MCF 10A (cell line): ENCODE results near the gene EEF1AKMT2. TPM values are rescaled to one million over a fixed set of nuclear protein-coding genes. Genes with fewer than 3 reads are reported as not detected.

Experiments used
- BruUV-seq: library from RNA; stranded (reverse); fragments of 400-500 nt; replicated peaks from 2 replicates; lab custom pipeline; 2021; lab: Mats Ljungman, UMichigan
- CTCF ChIA-PET: fragments of 300-600 bp; sonication (Branson Sonifier 250); formaldehyde crosslinking; extraction: SDS; loops from one replicate; lab custom pipeline; 2021; ENCODE audit warnings: antibody characterized with exemption, inconsistent platforms; lab: Yijun Ruan, JAX
- POLR2A ChIA-PET: fragments of 300-600, 350-650 bp; sonication (Branson Sonifier 250); formaldehyde crosslinking; extraction: SDS; loops from one replicate; lab custom pipeline; 2020; ENCODE audit warnings: antibody characterized with exemption, inconsistent platforms; lab: Yijun Ruan, JAX
- DNase-seq: peaks from one replicate; pipeline ENCODE4 v3.0.0-alpha.2; 2018; ENCODE audit not compliant: unreplicated experiment
- H3K27ac Mint-ChIP-seq: one replicate; pipeline ENCODE4 v1.8.0; 2022; ENCODE audit warnings: mild to moderate bottlenecking, low read depth, mixed read lengths; ENCODE audit not compliant: unreplicated experiment
- H3K27me3 Mint-ChIP-seq: one replicate; pipeline ENCODE4 v1.8.0; 2022; ENCODE audit warnings: mixed read lengths; ENCODE audit not compliant: insufficient read depth, unreplicated experiment
- H3K36me3 Mint-ChIP-seq: one replicate; pipeline ENCODE4 v1.8.0; 2022; ENCODE audit warnings: mild to moderate bottlenecking, moderate library complexity, mixed read lengths; ENCODE audit not compliant: insufficient read depth, unreplicated experiment
- H3K4me1 Mint-ChIP-seq: one replicate; pipeline ENCODE4 v1.8.0; 2022; ENCODE audit warnings: mixed read lengths; ENCODE audit not compliant: insufficient read depth, unreplicated experiment
- H3K4me3 Mint-ChIP-seq: one replicate; pipeline ENCODE4 v1.8.0; 2022; ENCODE audit warnings: mild to moderate bottlenecking, moderate library complexity, mixed read lengths; ENCODE audit not compliant: unreplicated experiment
- H3K9me3 Mint-ChIP-seq: one replicate; pipeline ENCODE4 v1.8.0; 2022; ENCODE audit warnings: mixed read lengths; ENCODE audit not compliant: unreplicated experiment
- intact Hi-C: fragments of 100-400 bp; cut with micrococcal nuclease; formaldehyde crosslinking; loops from 2 replicates; pipeline ENCODE4 v1.14.1; 2022
- total RNA-seq: library from RNA; stranded (reverse); gene quantifications from 2 replicates; pipeline ENCODE4 v1.2.3, GENCODE V29; 2022
- TF ChIP-seq, protein P1 (sequence below): fragments of 200-600 bp; IDR thresholded peaks from one replicate; pipeline ENCODE4 v1.8.0; 2022; ENCODE audit warnings: antibody characterized with exemption, mild to moderate bottlenecking; ENCODE audit not compliant: unreplicated experiment

EEF1AKMT2 gene
- total RNA-seq, 1 experiment from 2014 or later = 17.5 TPM

DNA sequence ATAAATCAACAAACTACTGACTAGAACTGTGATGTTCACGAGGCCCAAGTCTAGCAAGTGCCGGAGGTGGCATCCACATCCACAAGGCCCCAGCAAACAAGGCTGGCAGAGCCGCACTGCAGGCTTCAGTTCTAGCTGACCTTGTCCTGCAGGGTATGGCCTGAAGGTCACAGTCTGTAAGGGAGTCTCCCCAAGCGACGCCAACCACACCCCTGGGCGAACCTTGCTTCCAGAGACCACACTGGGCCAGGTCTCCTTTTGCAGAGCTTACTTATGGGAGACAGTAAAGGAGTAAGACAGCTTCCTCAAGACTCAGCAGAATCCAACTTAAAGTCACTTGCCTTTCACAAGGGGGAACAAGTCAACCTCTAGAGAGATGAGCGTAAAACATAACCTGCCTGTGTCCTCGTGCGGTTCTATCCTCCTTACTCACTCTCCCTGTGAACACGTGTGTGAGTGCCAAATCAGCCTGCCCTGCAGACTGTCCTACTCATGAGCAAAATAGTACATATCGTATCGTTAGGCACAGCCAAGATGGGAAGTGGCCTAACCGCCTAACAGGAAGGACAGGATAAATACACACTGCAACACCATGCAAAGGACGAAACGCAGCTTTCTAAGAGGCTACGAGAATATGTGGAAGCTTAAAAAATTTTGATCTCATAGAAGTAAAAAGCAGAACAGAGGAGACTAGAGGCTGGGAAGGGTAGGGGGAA, 70.2 kb downstream of the EEF1AKMT2 start:
- H3K36me3 Mint-ChIP-seq = peaks cover 22% of the 10 kb centered on the region
- TF ChIP-seq, protein P1, sequence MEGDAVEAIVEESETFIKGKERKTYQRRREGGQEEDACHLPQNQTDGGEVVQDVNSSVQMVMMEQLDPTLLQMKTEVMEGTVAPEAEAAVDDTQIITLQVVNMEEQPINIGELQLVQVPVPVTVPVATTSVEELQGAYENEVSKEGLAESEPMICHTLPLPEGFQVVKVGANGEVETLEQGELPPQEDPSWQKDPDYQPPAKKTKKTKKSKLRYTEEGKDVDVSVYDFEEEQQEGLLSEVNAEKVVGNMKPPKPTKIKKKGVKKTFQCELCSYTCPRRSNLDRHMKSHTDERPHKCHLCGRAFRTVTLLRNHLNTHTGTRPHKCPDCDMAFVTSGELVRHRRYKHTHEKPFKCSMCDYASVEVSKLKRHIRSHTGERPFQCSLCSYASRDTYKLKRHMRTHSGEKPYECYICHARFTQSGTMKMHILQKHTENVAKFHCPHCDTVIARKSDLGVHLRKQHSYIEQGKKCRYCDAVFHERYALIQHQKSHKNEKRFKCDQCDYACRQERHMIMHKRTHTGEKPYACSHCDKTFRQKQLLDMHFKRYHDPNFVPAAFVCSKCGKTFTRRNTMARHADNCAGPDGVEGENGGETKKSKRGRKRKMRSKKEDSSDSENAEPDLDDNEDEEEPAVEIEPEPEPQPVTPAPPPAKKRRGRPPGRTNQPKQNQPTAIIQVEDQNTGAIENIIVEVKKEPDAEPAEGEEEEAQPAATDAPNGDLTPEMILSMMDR = no peak
- peaks cover 34% of the 10 kb centered on the region for H3K4me1 Mint-ChIP-seq
- H3K9me3 Mint-ChIP-seq = no peaks in the 10 kb centered on the region
- no peaks in the 10 kb centered on the region for H3K27me3 Mint-ChIP-seq
- POLR2A ChIA-PET = interaction anchor here (1.4 kb wide), 1 partner anchor 20 kb away, joined by 3 read pairs; no protein-coding TSS in a partner anchor
- no peak for DNase-seq
- no peak overlapping the region for H3K27ac Mint-ChIP-seq
- intact Hi-C loops = no loop called here
- H3K4me3 Mint-ChIP-seq = no peak overlapping the region
- BruUV-seq = no TSS peak
- CTCF ChIA-PET = interaction anchor here (1.2 to 3.4 kb wide), 2 partner anchors 14 to 19 kb away, joined by 3 to 15 read pairs; no protein-coding TSS in a partner anchor

DNA sequence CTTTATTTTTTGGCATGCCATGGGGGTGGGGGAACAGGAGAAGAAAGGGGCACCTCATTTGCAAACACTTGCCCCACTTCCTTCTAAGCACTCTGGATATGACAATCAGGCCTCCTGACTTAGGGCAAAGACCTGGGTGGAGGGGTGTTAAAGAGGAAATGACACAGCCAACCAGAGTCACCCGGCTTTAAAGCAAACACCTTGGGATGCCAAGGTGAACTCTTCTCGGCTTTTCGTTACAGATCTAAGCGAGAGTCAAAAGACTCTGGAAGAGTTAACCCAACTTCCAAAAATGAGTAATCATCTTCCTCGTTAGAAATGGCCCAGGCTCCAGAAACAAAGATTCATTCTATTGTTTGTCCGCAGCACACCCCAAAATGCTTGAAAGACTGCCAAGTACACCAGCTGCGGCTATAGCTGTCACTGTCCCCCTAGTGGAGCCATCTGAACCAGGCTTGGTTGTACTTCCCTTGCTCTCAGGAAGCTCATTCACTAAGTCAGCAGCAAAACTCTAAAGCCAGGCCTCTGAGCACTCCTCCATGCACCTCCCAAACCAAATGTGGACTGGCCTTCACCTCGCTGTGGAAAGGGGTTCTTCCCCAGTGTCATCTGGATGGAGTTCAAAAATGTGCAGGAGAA, 72.4 kb downstream of the EEF1AKMT2 start:
- peak overlapping the region; percentile 78 for H3K27ac Mint-ChIP-seq
- peaks cover 39% of the 10 kb centered on the region for H3K4me1 Mint-ChIP-seq
- H3K9me3 Mint-ChIP-seq = no peaks in the 10 kb centered on the region
- TF ChIP-seq, protein P1 = no peak
- H3K4me3 Mint-ChIP-seq = peak overlapping the region; percentile 36
- no TSS peak for BruUV-seq
- H3K27me3 Mint-ChIP-seq = no peaks in the 10 kb centered on the region
- ChIA-PET POLR2A (interaction anchor here (1.2 to 3.2 kb wide), 5 partner anchors 11 to 31 kb away, joined by 3 to 24 read pairs (median 9); no protein-coding TSS in a partner anchor), CTCF (interaction anchor here (0.6 to 2.4 kb wide), 16 partner anchors 9 to 810 kb away, joined by 3 to 10 read pairs (median 3); no protein-coding TSS in a partner anchor)
- DNase-seq = peak; percentile 90
- peaks cover 8% of the 10 kb centered on the region for H3K36me3 Mint-ChIP-seq
- intact Hi-C loops = no loop called here

DNA sequence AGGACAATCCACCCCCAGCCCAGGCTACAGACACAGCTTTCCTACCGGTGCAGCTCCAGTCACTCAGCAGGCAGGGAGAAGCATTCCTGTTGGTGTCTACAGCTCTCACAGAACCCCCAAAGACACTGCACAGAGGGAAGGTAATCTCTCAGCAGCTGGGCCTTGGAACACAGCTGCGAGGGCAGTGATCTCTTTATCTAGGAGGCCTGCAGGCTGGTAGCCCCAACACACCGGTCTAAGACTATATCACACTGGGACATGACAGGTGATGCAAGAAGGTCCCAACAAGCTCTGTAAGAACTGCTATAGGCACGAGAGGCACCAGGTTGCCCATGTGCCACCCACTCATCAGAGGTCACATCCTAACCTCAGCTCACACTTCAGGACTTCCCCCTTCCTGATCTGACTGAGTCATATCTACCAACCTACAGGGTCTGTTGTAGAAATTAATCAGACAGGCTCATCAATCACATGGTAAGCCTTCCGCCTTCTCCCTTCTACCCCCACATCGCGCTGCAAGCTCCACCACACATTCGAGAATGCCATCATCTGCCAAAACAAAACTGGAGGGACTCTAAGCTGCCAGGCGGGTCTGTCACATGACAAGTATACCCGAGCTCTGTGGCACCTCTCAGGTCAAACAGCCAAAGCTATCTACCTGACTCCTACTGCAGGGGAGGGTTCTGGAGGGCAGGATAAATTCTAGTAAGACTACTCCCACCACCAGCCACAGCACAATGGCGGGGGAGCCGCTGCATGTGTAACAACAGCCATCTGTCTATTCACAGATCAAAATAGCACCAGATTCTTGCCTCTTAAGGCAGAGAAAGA, 73.6 kb downstream of the EEF1AKMT2 start:
- H3K27me3 Mint-ChIP-seq = no peaks in the 10 kb centered on the region
- ChIA-PET CTCF (interaction anchor here (0.5 to 2.4 kb wide), 19 partner anchors 8 to 1818 kb away, joined by 3 to 10 read pairs (median 4); no protein-coding TSS in a partner anchor), POLR2A (interaction anchor here (1.2 to 3.2 kb wide), 5 partner anchors 9 to 29 kb away, joined by 3 to 24 read pairs (median 9); no protein-coding TSS in a partner anchor)
- H3K36me3 Mint-ChIP-seq = peaks cover 8% of the 10 kb centered on the region
- TF ChIP-seq, protein P1 = no peak
- no TSS peak for BruUV-seq
- H3K4me3 Mint-ChIP-seq = no peak overlapping the region
- DNase-seq = peak; percentile 34
- no peaks in the 10 kb centered on the region for H3K9me3 Mint-ChIP-seq
- intact Hi-C loops = no loop called here
- peak overlapping the region; percentile 78 for H3K27ac Mint-ChIP-seq
- H3K4me1 Mint-ChIP-seq = peaks cover 39% of the 10 kb centered on the region
